Stimulated activated naive CD8-positive, alpha-beta T cell treated with anti-CD3 and anti-CD28 coated beads, Interleukin-15, Interleukin-2, amounts not matched to agents 100 ng/mL and 50 ng/mL, for 24 hours (primary cell): ENCODE data around the gene NUDT1.

ENCODE experiments used
- H3K27ac Mint-ChIP-seq: one replicate; pipeline ENCODE4 v1.8.0; 2021; ENCODE audit warnings: mild to moderate bottlenecking, mixed read lengths
- H3K27me3 Mint-ChIP-seq: one replicate; pipeline ENCODE4 v1.8.0; 2021; ENCODE audit warnings: mixed read lengths
- H3K36me3 Mint-ChIP-seq: one replicate; pipeline ENCODE4 v1.8.0; 2021; ENCODE audit warnings: low read depth, mixed read lengths
- H3K4me1 Mint-ChIP-seq: one replicate; pipeline ENCODE4 v1.8.0; 2021; ENCODE audit warnings: low read depth, mixed read lengths
- H3K4me3 Mint-ChIP-seq: one replicate; pipeline ENCODE4 v1.8.0; 2021; ENCODE audit warnings: mild to moderate bottlenecking, mixed read lengths
- H3K9me3 Mint-ChIP-seq: one replicate; pipeline ENCODE4 v1.8.0; 2021; ENCODE audit warnings: mixed read lengths

Gene NUDT1

GRCh38 chr7:2274666-2275065 is 32.6 kb downstream of the NUDT1 start:
- Mint-ChIP-seq H3K27ac (no peak overlapping the region), H3K4me3 (no peak overlapping the region), H3K9me3 (no peaks in the 10 kb centered on the region), H3K36me3 (peaks cover 16% of the 10 kb centered on the region), H3K27me3 (no peaks in the 10 kb centered on the region), H3K4me1 (no peaks in the 10 kb centered on the region)

DNA sequence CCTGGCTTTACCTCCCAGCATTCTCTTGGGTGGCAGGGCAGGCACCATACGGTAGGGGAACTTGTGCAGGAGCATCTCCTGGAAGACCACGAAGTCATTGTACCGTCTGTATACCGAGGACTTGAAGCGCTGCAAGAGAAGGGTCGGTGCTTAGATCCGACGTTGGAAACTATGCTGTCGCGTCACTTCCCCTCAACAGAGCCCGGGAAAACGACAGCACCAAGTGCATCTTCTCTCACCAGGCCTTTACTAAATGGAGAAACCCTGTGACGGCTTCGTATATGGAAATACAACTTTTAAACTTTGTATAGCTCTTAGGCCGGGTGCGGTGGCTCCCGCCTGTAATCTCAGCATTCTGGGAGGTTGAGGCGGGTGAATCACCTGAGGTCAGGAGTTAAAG is 33.1 kb downstream of the NUDT1 start:
- Mint-ChIP-seq H3K4me1 (peaks cover 4% of the 10 kb centered on the region), H3K27me3 (no peaks in the 10 kb centered on the region), H3K9me3 (no peaks in the 10 kb centered on the region), H3K36me3 (peaks cover 14% of the 10 kb centered on the region), H3K27ac (no peak overlapping the region), H3K4me3 (no peak overlapping the region)

GRCh38 chr7:2276107-2276506 is 34.1 kb downstream of the NUDT1 start:
- no peak overlapping the region for H3K4me3 Mint-ChIP-seq
- no peaks in the 10 kb centered on the region for H3K27me3 Mint-ChIP-seq
- H3K27ac Mint-ChIP-seq: no peak overlapping the region
- H3K36me3 Mint-ChIP-seq: peaks cover 13% of the 10 kb centered on the region
- H3K4me1 Mint-ChIP-seq: peaks cover 5% of the 10 kb centered on the region
- H3K9me3 Mint-ChIP-seq: no peaks in the 10 kb centered on the region

DNA sequence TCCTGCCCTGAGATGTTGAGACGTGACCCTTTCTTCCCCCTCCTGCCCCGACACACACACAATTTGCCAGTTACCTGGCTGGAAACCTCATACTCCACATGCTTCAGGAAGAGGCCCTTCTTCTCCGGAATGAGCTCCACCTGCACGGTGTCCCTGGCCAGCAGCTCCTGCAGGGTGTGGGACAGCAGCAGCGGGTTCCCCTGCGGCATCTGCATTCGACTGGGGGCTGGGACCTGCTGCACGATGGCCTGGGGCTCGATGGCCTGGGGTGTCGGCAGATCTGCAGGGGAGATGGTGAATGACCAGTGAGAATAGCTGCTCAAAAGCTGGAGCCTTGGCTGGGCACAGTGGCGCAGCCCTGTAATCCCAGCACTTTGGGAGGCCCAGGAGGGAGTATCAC is 36.0 kb downstream of the NUDT1 start:
- no peaks in the 10 kb centered on the region for H3K9me3 Mint-ChIP-seq
- H3K36me3 Mint-ChIP-seq: peaks cover 4% of the 10 kb centered on the region
- peaks cover 5% of the 10 kb centered on the region for H3K4me1 Mint-ChIP-seq
- H3K4me3 Mint-ChIP-seq: no peak overlapping the region
- no peaks in the 10 kb centered on the region for H3K27me3 Mint-ChIP-seq
- no peak overlapping the region for H3K27ac Mint-ChIP-seq

GRCh38 chr7:2279896-2280295 is 37.9 kb downstream of the NUDT1 start:
- H3K27ac Mint-ChIP-seq: no peak overlapping the region
- no peaks in the 10 kb centered on the region for H3K36me3 Mint-ChIP-seq
- no peaks in the 10 kb centered on the region for H3K27me3 Mint-ChIP-seq
- no peaks in the 10 kb centered on the region for H3K9me3 Mint-ChIP-seq
- H3K4me1 Mint-ChIP-seq: peaks cover 5% of the 10 kb centered on the region
- H3K4me3 Mint-ChIP-seq: no peak overlapping the region

GRCh38 chr7:2280424-2280823 is 38.4 kb downstream of the NUDT1 start:
- Mint-ChIP-seq H3K36me3 (no peaks in the 10 kb centered on the region), H3K4me3 (no peak overlapping the region), H3K27ac (no peak overlapping the region), H3K9me3 (no peaks in the 10 kb centered on the region), H3K27me3 (no peaks in the 10 kb centered on the region), H3K4me1 (peaks cover 5% of the 10 kb centered on the region)

DNA sequence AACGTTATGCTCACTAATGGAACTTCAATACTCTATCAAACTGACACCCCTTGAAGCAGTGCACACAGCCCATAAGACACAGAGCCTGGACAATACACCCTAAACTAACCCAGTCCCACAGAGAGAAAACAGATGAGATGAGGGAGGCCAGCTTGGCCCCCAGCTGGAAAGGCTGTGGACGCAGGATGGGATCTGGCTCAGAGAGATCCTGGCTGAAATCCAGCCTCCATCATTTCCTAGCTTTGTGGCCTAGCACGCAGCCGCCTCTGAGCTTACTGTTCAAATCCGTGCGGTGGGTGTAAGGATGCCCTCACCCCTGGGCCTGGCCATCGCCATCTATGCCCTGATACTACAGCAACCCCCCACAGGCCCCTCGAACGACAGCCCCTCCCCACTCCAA is 39.5 kb downstream of the NUDT1 start:
- no peaks in the 10 kb centered on the region for H3K27me3 Mint-ChIP-seq
- H3K4me1 Mint-ChIP-seq: peaks cover 5% of the 10 kb centered on the region
- no peak overlapping the region for H3K4me3 Mint-ChIP-seq
- H3K36me3 Mint-ChIP-seq: no peaks in the 10 kb centered on the region
- no peaks in the 10 kb centered on the region for H3K9me3 Mint-ChIP-seq
- H3K27ac Mint-ChIP-seq: no peak overlapping the region

DNA sequence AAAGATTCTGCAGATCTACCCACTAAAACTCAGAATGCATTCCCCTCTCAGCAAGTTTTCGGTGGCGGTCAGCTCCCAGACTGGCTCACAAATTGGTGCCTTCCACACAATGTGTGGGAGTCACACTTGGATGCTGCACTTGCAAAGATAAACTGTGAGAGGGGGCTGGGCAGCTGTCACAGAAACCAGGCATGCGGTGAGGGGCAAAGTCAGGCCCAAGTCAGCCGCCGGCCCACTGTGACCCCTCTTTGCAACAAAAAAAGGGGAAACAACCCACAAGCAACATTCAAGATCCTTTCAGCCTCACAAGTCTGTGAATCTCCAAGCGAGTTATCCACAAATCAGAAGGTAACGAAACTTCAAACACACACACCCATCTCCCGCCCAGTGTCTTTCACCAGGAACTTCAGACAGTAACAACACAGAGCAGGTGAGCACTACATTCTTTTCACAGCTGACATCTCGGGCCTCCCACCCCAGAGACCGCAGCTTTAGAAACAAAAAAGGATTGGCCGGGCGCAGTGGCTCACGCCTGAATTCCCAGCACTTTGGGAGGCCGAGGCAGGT is 40.2 kb downstream of the NUDT1 start:
- Mint-ChIP-seq H3K4me1 (peaks cover 5% of the 10 kb centered on the region), H3K9me3 (no peaks in the 10 kb centered on the region), H3K36me3 (no peaks in the 10 kb centered on the region), H3K27ac (no peak overlapping the region), H3K27me3 (no peaks in the 10 kb centered on the region), H3K4me3 (no peak overlapping the region)

GRCh38 chr7:2283074-2283473 is 41.0 kb downstream of the NUDT1 start:
- Mint-ChIP-seq H3K9me3 (no peaks in the 10 kb centered on the region), H3K4me1 (peaks cover 5% of the 10 kb centered on the region), H3K4me3 (no peak overlapping the region), H3K27ac (no peak overlapping the region), H3K27me3 (no peaks in the 10 kb centered on the region), H3K36me3 (no peaks in the 10 kb centered on the region)

DNA sequence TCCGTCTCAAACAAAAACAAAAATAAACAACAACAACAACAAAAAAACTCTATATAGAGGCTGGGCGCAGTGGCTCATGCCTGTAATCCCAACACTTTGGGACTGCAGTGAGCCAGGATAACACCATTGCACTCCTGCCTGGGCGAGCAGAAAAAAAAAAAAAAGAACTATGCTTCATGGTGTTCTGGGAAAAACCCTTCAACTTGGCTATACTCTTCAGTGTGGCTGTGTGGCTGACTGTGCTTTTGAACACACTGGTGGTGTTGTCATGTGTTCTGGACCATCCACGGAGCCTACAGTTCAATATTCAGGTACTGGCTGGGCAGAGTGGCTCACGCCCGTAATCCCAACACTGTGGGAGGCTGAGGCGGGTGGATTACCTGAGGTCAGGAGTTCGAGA is 45.7 kb downstream of the NUDT1 start:
- H3K4me1 Mint-ChIP-seq: peaks cover 4% of the 10 kb centered on the region
- H3K27me3 Mint-ChIP-seq: no peaks in the 10 kb centered on the region
- H3K4me3 Mint-ChIP-seq: no peak overlapping the region
- no peaks in the 10 kb centered on the region for H3K9me3 Mint-ChIP-seq
- H3K36me3 Mint-ChIP-seq: no peaks in the 10 kb centered on the region
- no peak overlapping the region for H3K27ac Mint-ChIP-seq

- Mint-ChIP-seq H3K27ac (no peak overlapping the region), H3K27me3 (no peaks in the 10 kb centered on the region), H3K9me3 (no peaks in the 10 kb centered on the region), H3K36me3 (no peaks in the 10 kb centered on the region), H3K4me3 (no peak overlapping the region), H3K4me1 (peaks cover 4% of the 10 kb centered on the region)
Measured at GRCh38 chr7:2288503-2288902, 46.5 kb downstream of the NUDT1 start.

DNA sequence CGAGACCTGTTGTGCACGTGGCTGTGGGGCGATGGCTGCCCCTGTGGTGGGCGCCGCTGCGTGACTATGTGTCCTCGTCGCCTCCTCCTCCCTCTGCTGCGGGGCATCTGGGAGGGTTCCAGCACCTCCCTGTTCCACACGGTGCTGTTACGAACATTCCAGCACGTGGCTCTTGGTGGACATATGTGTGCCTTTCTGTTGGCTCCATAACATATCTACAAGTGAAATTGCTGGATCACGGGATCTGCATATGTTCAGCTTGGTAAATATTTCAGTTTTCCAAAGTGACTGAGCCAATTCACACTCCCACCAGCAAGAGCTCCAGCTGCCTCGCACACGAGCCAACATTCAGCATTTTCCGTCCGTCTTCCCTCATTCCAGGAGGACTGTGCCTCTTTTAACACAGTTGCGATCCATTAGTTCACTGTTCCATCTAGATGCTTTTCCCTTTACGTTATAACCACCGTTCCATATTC is 47.1 kb downstream of the NUDT1 start:
- H3K36me3 Mint-ChIP-seq: no peaks in the 10 kb centered on the region
- H3K27ac Mint-ChIP-seq: no peak overlapping the region
- peaks cover 4% of the 10 kb centered on the region for H3K4me1 Mint-ChIP-seq
- H3K9me3 Mint-ChIP-seq: no peaks in the 10 kb centered on the region
- no peak overlapping the region for H3K4me3 Mint-ChIP-seq
- no peaks in the 10 kb centered on the region for H3K27me3 Mint-ChIP-seq

GRCh38 chr7:2289621-2290020 is 47.6 kb downstream of the NUDT1 start:
- Mint-ChIP-seq H3K9me3 (no peaks in the 10 kb centered on the region), H3K4me3 (no peak overlapping the region)

DNA sequence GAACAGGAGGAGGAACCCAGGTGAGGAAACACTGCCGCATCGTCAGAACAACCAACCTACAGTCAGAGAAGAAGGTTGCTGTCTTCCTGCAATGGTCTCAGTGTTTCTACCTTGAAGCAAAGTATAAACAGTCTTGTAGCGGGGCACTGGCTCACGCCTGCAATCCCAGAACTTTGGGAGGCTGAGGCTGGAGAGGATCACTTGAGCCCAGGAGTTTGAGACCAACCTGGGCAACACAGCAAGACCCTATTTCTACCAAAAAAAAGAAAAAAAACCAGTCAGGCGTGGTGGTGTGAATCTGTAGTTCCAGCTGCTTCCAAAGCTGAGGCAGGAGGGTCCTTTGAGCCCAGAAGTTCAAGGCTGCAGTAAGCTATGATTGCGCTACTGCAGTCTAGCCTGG is 48.9 kb downstream of the NUDT1 start:
- Mint-ChIP-seq H3K36me3 (no peaks in the 10 kb centered on the region), H3K27ac (no peak overlapping the region), H3K27me3 (no peaks in the 10 kb centered on the region), H3K4me3 (no peak overlapping the region), H3K9me3 (no peaks in the 10 kb centered on the region), H3K4me1 (peaks cover 6% of the 10 kb centered on the region)

More at GRCh38 chr7:2289621-2290020, 47.6 kb downstream of the NUDT1 start:
- Mint-ChIP-seq H3K27me3 (no peaks in the 10 kb centered on the region), H3K27ac (no peak overlapping the region), H3K4me1 (peaks cover 4% of the 10 kb centered on the region), H3K36me3 (no peaks in the 10 kb centered on the region)

DNA sequence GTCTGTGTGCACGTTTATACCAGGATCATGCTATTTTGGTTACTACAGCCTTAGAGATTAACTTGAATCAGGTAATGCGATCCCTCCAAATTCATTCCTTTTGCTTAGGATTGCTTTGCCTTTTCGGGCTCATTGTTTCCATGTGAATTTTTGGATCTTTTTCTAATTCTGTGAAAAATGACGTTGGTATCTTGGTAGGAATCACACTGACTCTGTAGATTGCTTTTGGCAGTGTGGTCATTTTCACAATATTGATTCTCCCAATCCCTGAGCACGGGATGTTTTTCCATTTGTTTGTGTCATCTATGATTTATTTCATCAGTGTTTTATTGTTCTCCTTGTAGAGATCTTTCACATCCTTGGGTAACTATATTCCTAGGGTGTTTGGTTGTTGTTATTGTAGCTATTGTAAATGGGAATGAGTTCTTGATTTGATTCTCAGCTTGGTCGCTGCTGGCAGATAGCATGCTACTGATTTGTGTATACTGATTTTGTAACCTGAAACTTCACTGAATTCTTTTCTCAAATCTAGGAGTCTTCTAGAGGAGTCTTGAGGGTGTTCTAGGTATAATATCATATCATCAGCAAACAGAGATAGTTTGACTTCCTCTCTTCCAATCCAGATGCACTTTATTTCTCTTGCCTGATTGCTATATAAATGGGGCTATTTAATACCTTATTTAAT is 54.1 kb downstream of the NUDT1 start:
- no peak overlapping the region for H3K4me3 Mint-ChIP-seq
- no peaks in the 10 kb centered on the region for H3K9me3 Mint-ChIP-seq
- H3K27me3 Mint-ChIP-seq: no peaks in the 10 kb centered on the region
- H3K36me3 Mint-ChIP-seq: no peaks in the 10 kb centered on the region
- no peak overlapping the region for H3K27ac Mint-ChIP-seq
- H3K4me1 Mint-ChIP-seq: peaks cover 40% of the 10 kb centered on the region

GRCh38 chr7:2296832-2297231 is 54.8 kb downstream of the NUDT1 start:
- Mint-ChIP-seq H3K27me3 (no peaks in the 10 kb centered on the region), H3K36me3 (no peaks in the 10 kb centered on the region), H3K9me3 (no peaks in the 10 kb centered on the region), H3K27ac (no peak overlapping the region), H3K4me3 (no peak overlapping the region), H3K4me1 (peaks cover 47% of the 10 kb centered on the region)
